Middle frontal gyrus (tissue), 1 donor: Measurements from ENCODE around the gene PPP2R2C.

Experiments used
- DNase-seq: peaks from one replicate; pipeline ENCODE4 v3.0.0-alpha.2; 2015; ENCODE audit warnings: low spot score; ENCODE audit errors: extremely low spot score

PPP2R2C gene

DNA sequence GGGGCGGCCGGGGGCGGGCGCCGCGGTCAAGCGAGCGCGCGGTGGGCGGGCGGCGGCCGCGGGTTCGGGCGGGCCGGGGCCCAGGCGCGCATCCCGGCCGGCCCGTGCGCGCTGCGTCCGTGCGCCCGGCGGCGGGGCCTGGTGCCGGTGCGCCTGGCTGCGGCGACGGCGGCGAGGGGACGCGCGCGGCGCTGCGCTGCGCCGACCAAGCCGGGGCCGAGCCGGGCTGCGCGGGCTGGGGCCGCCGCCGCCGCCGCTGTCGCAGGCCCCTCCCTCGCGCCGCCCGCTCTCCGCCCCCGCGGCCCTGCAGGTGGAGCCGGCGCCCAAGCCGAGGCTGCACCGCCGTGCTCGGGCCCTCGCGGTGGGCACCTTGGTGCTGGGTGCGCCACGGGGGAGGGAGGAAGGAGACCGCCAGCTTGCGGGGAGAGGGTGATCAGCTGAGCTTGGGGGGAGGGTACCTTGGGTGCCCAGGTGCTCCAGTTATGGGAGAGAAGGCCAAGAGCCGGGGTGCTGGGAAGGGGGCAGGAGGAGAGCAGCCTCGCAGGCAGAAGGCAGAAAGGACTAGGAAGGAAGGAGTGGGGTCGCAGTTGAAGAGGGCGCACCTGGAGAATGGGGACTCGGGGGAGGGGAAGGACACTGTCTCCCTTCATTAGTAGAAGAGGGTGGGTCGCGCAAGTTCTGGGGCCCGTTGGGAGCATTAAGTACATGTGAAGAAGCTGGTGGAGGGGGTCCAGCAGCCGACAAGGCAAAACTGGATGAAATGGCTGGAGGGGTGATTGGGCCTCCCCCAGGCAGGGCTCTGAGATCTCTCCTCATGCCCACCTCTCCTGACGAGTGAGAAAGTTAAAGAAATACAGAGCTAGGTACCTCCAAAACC lies at the start of gene PPP2R2C:
Gene PPP2R2C, minus strand, starts transcription at position 228 of the 877 bp plus-strand sequence. CDS start 385 bp downstream, outside the sequence.
- no peak for DNase-seq

DNA sequence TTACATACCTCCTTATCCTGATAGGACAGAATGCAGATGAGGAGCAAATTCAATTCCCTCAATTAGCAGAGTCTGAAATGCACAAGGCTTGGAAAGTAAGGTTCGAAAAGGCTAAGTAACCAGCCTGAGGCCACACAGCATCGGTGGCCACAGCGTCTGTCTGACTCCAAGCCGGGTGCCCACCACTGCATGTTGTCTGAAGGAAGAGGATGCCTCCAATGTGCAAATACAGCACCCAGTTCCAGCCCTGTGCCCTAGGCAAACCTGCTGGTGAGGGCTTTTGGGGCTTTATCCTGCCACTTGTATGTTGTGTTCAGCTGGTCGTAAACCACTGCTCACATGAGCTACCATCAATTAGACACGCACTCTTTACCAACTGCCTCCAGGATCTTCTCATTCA lies 48.6 kb upstream of the PPP2R2C start:
- no peak for DNase-seq

DNA sequence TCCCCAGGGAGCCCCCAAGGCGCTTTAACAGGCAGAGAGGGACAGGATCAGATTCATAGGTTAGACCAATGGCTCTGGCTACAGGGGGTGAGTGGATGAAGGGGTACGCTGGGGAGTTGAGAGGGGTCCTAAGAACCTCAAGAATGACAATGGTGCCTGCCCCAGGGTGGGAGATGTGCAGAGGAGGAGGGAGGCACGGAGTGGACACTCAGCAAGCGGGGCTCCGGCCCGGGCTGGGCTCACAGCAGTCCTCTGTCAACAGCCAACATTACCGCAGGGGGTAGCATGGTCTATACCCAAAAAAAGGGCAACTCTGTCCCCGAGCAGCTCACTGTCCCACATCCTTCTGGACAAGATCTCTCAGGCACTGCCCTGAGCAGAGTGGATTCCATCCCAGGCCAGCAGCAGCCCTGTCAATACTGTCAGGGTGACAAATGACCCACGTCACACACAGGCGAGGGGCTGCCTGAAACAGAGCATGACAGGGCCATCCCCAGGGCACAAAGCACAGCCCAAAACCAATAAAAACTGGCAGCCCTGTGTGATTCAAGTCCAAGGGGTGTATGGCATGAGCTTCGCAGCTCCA lies 47.7 kb upstream of the PPP2R2C start:
- DNase-seq: no peak

DNA sequence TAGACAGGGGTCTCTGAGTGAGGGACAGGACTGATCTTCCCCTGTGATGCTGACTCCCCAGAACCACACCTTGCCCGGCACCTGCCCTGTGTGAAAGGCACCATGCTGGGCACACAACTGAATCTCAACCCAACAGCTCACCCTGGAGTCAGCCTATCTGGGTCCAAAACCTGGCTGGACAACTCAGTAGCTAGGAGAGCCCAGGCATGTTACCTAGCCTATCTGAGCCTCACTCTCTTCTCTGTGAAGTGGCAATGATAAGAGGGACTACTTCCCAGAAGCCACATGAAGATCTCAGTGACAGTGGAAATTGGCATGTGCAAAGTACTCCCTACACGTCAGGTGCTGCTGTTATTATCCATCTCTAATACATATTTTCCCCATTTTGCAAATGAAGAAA lies 44.8 kb upstream of the PPP2R2C start:
- no peak for DNase-seq

DNA sequence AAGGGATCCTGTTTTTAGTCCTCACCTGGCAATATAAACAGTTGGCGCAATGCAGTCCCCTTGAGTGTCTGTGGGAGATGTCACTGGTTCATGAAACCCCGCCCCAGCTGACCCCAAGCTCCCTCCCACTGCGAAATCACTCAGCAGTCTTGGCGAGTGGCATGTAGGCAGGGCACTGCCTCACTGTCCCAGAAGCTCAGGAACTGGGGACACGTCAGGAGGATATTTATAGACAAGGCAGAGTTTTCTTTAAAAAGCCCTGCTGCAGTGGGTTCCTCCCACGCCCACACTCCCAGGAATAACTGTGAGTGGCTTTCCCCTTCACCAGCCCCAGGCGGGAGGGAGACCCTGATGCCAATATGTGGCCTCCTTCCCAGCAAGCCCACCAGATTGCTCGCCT lies 44.3 kb upstream of the PPP2R2C start:
- DNase-seq: no peak

DNA sequence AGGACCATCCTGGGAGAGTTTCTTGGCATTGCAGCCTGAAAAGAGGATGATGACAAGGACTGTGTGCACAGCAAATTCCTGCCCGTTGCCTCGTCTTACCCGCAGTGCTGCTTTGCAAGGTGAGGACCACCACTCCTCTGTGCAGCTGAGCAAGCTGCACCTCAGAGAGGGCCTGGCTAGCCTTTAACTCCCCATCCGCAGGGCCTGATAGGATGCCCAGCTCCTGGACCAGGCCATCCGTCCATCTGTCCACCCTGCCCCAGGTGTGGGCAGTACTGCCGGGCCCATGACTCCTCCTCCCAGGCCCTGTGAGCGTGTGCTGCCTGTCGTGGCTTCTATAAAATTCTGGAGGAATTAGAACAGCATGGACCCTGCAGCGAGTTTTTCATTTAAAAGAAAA lies 43.9 kb upstream of the PPP2R2C start:
- DNase-seq: no peak

DNA sequence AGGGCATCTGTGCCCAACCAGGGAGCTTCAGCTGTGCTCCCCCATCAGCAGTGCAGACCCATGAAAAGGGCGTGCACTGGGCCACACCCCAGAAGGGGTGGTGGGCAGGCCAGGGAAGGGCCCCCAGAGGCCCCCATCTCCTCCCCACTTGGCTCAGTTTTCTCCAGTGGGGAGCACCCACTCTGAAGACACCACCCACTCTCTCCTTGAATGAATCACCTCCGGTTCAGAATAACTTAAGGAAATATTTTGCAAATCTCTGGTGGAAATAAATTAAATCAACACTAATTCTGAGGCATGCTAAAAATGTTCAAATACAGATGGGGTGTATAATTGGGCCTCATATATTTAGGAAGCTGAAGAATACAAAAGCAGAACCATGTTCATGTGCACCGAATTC lies 41.3 kb upstream of the PPP2R2C start:
- DNase-seq: no peak

DNA sequence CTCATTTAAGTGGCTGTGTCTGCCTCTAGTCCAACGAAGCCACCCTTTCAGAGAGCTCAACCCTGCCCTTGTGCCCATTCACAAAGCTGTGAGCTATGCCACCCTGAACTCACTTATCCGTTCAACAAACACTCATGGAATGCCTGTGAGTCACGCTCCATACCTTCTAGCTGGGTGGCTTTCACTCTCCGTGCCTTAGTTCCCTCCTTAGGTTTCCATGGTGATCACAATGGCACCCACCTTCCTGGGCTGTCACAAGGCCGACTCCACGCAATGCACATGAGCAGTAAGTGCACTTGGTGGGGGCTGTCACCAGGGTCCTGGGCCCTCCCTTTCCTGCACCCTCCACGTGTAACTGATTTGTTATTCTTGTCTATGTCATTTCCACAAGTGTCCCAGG lies 37.2 kb upstream of the PPP2R2C start:
- DNase-seq: no peak

DNA sequence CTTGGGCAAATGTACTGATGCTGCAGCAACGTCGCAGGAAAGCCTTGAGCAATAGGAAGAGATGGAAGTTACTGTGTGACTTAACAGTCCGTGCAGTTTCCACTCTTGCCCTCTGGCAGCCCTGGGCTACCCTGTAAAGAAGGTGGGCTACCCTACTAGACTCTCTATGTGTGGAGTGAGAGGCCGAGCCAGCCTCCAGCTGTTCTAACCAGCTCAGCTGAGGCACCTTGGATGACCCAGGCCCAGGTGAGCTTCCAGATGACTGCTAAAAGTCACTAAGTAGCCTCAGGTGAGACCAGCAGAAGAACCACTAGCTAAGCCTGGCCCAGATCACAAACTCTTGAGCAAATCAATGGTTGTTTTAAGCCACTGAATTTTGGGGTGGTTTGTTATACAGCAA lies 34.9 kb upstream of the PPP2R2C start:
- DNase-seq: no peak

DNA sequence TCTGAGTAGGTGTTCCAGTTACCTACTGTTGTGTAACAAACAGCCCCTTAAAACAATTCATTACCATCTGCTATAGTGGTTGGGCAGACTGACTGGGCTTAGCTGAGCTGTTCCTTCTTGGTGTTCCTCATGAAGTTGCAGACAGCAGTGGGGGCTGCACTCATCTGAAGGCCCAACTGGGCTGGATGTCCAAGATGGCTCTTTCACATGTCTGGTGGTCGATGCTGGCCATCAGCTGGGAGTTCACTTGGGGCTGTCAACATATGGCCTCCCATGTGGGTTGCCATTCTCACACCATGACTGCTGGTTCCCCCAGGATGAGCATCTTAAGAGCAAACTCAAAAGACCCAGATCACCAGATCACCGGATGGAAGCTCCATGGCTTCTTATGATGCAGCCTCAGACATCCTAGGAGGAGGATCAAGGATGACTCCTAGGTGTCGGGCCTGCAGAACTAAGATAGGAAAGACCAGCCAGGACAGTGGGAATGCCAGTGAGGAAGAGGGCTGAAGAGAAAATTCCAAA lies 34.3 kb upstream of the PPP2R2C start:
- DNase-seq: no peak

DNA sequence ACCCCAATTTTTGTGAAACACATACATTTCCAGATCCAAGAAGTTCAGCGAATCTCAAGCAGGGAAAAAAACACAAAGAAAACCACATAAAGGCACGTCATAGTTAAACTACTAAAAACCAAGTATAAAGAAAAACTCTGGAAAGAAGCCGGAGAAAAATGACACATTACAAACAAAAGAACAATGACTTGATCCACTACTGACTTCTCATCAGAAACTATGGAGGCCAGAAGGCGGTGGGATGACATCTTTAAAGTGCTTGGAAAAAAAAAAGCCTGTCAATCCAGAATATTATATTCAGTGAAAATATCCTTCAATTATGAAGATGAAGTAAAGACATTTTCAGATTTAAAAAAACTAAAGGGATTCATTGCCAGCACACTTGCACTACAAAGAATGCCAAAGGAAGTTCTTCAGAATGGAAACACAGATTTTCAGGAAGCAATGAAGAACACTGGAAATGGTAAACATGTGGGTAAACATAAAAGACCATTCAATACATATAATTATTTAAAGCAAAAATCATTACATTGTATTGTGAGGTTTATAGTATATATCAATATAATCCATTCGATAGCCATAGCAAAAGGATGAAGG lies 32.6 kb upstream of the PPP2R2C start:
- no peak for DNase-seq

DNA sequence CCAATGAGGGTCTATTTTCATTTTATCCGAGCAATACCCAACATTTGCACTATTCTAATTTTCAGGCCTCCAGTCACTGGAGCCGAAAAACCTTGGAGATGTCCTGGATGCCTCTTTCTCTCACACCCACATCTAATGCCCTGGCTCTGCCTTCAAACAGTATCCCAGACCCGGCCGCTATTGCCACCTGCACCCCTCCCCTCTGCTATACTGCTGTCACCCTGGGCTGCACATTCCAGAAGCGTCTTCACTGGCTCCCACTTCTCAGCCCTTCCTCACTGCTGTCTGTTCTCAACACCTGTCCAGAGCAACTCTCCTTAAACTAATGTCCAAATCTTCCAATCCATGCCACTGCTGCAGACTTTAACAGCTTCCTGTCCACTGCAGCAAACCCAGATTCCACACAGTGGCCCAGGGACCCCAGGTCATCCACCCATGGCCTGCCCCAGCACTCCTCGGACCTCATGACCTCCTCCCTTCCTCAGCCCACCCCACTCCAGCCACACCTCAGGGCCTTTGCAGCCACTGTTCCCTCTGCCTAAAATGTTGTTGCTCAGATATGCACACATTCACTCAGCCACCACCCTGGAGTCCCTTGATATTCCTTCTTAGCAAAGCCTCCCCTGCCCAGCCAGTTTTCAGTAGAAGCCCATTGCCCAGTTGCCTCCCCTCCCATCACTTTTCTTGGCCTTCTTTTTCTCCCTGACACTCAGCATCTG lies 30.5 kb upstream of the PPP2R2C start:
- DNase-seq: no peak

DNA sequence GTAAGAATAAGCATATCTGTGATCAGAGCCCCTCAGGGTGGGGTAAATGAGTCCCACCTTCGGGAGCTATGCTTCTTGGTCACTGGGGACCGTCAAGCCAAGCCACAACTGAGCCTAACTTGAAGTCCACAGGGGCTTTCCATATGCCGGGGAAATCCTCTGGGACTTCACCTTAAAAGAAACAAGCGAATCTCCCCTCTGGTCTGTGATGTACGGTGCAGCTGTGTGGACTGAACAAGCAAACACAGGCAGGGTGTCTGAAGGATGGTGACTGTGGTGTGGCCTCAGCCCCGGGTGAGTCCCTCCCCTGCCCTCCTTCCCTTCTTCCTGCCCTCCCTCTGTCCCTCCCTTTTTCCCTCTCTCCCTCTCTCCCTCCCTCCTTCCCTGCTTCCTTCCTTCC lies 29.7 kb upstream of the PPP2R2C start:
- no peak for DNase-seq

DNA sequence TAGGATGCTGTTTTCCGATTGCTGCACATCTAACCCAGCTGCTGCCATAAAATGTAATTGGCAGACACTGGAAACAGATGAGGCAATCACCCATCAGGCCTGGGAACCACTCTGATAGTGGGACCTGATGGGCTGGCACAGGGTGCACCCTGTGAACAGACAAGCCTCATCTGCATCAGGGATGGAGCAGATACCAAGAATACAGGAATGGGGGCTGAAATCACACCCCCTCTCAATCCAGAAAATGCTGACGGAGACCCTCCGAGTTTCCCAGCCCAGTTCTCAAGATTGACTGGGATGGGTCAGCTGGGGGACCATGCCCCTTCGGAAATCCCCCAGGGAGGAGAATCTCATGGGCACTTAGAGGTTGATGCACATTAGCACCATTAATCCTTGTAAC lies 28.8 kb upstream of the PPP2R2C start:
- DNase-seq: no peak

DNA sequence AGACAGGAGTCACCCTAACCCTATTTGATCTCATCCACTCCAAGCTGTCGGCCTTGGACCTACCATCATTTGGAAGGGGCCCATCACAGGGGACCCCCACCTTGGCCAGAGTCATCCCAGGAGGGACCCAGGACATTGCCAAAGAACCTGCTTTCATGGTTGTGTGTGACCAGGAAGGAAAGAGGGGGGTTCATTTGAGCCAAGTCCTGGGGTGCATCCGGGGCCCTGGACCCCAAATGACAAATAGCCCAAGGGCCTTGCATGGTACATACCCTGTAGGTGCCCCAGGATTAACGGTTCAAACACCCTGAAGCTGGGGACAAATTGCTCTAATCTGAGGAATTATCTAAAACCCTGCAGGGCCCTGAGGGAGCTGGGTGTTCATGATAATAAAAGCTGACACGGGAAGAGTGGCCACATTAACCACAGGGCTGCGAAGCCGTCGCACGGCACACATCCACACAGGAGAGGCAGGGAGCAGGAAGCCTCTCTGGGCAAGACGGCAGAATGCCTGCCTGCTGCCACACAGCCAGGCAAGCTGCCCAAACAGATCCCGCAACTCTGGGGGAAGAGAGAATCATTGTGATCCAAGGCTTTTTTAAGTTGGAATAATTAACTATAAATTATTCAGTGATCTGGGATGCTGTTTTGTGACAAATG lies 28.2 kb upstream of the PPP2R2C start:
- peak; percentile 51 for DNase-seq

DNA sequence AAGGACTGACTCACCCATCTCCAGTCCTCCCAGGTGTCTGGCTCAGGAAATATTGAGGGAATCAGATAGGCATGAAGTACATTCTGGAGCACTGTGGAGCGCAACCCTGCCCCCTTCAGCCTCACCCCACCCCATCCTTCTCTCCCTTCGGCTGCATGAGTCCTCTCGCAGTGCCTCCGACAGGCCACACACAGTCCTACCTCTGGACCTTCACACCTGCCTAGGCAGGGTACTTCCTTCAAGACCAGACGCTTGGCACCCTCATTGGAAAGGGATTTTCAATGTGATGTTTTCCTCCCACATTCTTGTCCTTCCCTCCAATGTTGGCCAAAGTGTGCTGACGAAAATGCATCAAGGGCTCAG lies 26.8 kb upstream of the PPP2R2C start:
- no peak for DNase-seq

DNA sequence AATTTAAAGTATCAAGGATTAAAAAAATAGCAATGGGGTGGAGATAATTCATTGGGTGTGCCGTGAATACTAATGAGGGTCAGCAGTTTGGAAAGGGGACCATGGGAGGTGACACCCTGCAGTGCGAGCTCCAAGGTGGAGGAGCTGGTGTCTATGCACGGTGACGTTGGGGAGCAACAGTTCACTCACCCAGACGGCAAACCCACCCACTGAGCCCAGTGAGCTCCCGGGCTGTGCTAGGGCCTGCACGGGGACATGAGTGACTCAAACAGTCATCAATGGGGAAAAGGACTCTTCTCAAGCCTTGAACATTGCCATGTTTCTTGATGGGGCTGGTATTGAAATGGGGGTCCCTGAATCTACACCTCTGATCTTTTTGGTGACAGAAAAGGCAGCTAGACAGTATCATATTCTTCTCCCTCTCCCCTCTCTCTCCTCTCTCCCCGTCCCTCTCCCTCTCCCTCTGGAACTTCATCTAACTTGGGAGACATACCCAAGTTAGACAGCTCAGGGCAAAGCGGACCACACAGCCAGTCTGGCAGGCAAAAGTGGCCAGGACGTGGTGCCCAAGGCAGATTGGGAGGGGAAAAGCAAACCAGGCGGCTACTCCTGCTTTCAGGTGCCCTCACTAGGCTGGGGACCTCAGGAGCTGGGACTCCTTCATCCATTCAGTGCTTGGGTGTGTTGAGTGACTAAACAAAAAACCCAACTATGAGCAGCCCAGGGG lies 26.3 kb upstream of the PPP2R2C start:
- no peak for DNase-seq

DNA sequence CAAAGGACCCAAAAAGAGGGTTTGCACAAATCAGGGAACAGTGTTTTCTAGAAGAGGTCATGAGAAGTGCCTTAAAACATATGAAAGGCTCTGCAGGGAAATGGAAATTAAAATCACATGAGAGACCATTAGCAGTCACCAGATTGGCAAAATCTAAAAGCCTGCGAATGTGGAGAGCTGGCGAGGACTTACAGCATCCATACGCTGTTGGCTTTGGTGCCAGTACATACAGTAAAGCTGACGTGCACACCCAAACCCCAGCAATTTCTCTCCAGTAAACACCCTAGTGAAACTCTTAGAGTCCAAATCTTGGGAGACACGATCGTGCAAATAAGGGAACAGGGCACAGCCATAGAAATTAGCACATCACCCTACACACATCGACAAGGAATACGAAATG lies 25.4 kb upstream of the PPP2R2C start:
- DNase-seq: no peak

DNA sequence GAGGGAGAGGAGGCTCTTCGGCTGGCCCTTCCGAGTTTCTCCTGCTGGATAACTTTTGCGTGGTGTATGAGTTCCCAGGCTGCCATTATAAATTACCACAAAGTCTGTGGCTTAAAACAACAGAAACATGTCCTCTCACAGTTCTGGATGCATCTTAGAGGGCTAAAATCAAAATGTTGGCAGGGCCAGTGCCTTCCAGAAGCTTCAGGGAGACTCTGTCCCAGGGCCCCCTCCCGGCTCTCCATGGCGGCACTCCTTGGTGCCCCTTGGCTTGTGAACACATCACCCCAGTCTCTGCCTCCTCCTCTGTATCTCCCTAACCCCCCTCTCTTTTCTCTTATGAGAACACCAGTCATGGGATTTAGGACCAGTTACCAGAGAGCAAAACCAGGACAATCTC lies 23.3 kb upstream of the PPP2R2C start:
- DNase-seq: no peak

DNA sequence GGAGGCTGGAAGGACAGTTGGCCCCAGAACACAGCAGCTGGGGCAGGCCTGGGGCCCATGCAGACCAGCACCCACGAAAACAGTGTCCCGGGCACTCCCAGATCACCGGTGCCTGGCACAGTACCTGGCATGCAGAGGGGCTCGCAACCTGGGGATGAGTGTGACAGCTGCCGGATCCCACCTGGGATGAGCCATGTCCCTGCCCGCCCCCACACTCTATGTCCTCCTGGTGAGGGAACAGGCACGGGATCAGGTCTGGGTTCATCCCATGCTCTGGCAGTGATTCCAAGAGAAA lies 22.8 kb upstream of the PPP2R2C start:
- DNase-seq: no peak
